ENCODE results near the gene SUN2. TPM values are rescaled to one million over a fixed set of nuclear protein-coding genes. Genes with fewer than 3 reads are reported as not detected.

SUN2 gene
- total and polyA plus RNA-seq, 9 of the 15 experiments (the other 6 are each of a cell fraction or from before 2014, with no cell fraction given), result 0.11 to 42.6 (median 16.7) TPM

DNA sequence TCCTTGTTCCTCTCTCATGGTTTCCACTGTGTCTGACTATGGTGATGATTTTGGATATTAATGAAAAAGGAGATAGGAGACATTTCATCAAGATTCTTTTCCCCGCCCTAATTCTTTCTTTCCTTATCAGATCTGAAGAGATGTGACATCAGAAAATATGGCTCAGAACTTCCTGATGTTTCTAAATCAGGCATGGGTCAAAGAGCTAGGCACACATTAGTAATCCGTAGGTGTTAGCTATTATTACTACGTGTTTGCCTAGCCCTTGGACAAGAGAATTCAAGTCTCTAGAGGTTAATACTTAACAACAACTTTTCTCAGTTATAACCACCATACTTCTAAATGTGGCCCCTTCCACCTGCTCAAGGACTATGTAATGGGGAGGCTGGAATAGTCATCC lies 60.9 kb downstream of the SUN2 start:
- FAIRE-seq (no peak), DNase-seq (ENCODE audit: extremely low read depth in 1 of 4, low spot score in 3 of 4) (no peak), ATAC-seq (no peak)
- Histone ChIP-seq H4K20me1 (replicated peaks; ENCODE audit: control insufficient read depth, insufficient read depth, low read length) (no peaks in the 10 kb centered on the region; the same call in 1 of the 2 replicates), H2AFZ (ENCODE audit: low read depth, low read length) (no peak overlapping the region), H3K36me3 (ENCODE audit: control insufficient read depth, insufficient read depth, low read length) (peaks cover 54% of the 10 kb centered on the region), H3K9me3 (replicated peaks; ENCODE audit: control insufficient read depth, insufficient read depth, low read depth, low read length) (no peaks in the 10 kb centered on the region), H3K27me3 (ENCODE audit: control insufficient read depth in 2 of 2, insufficient read depth in 2 of 2, low read length in 2 of 2) (no peaks in the 10 kb centered on the region), H3K4me1 (replicated peaks in 1 of 2; ENCODE audit: control insufficient read depth in 2 of 2, insufficient read depth in 2 of 2, low read length in 2 of 2) (peaks cover 23 to 41% of the 10 kb centered on the region in 2 experiments; a peak in 4 of 5 replicates), H3K4me3 (no peak overlapping the region), H3K9ac (ENCODE audit: insufficient read depth in 1 of 2, low read depth in 2 of 2, low read length in 2 of 2) (no peak overlapping the region), H3K79me2 (ENCODE audit: control insufficient read depth, insufficient read depth, low read length) (peaks cover 74% of the 10 kb centered on the region), H3K9me1 (ENCODE audit: control insufficient read depth, insufficient read depth, low read length) (peaks cover 3% of the 10 kb centered on the region), H3K4me2 (ENCODE audit: insufficient read depth, low read length) (no peak overlapping the region), H3K27ac (ENCODE audit: extremely low read depth, low read depth, low read length) (no peak overlapping the region)
- intact Hi-C loops (cut with micrococcal nuclease) (no loop called here), in situ Hi-C loops (cut with MboI) (no loop called here)
- ChIA-PET CTCF (ENCODE audit: low intra/inter-chr PET ratio) (no interaction called here), POLR2A (interaction anchor here (0.7 to 1.7 kb wide), 3 partner anchors 11 to 398 kb away, joined by 3 to 8 read pairs (median 4); partner anchors contain the start of genes GTPBP1 and TOMM22)
- 59% methylated on average over 3 of the region's 3 CpGs for WGBS (ENCODE audit: insufficient coverage, low coverage, missing lambda C conversion rate)
- BruUV-seq (replicated peaks), result no TSS peak
- TF ChIP-seq ADNP (tag; IDR thresholded peaks at IDR 0.05) (no peak), E2F8 (IDR thresholded peaks at IDR 0.05; ENCODE audit: low read depth, partially characterized antibody) (no peak), ZNF436 (CRISPR knock-in tag; IDR thresholded peaks at IDR 0.05) (no peak), NCOA6 (IDR thresholded peaks at IDR 0.05) (no peak), DMBX1 (CRISPR knock-in tag; IDR thresholded peaks at IDR 0.05; ENCODE audit: borderline replicate concordance) (no peak)
- TF ChIP-seq, protein P1, sequence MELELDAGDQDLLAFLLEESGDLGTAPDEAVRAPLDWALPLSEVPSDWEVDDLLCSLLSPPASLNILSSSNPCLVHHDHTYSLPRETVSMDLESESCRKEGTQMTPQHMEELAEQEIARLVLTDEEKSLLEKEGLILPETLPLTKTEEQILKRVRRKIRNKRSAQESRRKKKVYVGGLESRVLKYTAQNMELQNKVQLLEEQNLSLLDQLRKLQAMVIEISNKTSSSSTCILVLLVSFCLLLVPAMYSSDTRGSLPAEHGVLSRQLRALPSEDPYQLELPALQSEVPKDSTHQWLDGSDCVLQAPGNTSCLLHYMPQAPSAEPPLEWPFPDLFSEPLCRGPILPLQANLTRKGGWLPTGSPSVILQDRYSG (tag; conservative IDR thresholded peaks at IDR 0.05; ENCODE audit: low read depth), result no peak
- TF ChIP-seq, protein P2, sequence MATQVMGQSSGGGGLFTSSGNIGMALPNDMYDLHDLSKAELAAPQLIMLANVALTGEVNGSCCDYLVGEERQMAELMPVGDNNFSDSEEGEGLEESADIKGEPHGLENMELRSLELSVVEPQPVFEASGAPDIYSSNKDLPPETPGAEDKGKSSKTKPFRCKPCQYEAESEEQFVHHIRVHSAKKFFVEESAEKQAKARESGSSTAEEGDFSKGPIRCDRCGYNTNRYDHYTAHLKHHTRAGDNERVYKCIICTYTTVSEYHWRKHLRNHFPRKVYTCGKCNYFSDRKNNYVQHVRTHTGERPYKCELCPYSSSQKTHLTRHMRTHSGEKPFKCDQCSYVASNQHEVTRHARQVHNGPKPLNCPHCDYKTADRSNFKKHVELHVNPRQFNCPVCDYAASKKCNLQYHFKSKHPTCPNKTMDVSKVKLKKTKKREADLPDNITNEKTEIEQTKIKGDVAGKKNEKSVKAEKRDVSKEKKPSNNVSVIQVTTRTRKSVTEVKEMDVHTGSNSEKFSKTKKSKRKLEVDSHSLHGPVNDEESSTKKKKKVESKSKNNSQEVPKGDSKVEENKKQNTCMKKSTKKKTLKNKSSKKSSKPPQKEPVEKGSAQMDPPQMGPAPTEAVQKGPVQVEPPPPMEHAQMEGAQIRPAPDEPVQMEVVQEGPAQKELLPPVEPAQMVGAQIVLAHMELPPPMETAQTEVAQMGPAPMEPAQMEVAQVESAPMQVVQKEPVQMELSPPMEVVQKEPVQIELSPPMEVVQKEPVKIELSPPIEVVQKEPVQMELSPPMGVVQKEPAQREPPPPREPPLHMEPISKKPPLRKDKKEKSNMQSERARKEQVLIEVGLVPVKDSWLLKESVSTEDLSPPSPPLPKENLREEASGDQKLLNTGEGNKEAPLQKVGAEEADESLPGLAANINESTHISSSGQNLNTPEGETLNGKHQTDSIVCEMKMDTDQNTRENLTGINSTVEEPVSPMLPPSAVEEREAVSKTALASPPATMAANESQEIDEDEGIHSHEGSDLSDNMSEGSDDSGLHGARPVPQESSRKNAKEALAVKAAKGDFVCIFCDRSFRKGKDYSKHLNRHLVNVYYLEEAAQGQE (IDR thresholded peaks at IDR 0.05; ENCODE audit: borderline replicate concordance), result no peak
- TF ChIP-seq, protein P2 (CRISPR knock-in tag; IDR thresholded peaks at IDR 0.05; ENCODE audit: low read depth), result no peak
- TF ChIP-seq, protein P3, sequence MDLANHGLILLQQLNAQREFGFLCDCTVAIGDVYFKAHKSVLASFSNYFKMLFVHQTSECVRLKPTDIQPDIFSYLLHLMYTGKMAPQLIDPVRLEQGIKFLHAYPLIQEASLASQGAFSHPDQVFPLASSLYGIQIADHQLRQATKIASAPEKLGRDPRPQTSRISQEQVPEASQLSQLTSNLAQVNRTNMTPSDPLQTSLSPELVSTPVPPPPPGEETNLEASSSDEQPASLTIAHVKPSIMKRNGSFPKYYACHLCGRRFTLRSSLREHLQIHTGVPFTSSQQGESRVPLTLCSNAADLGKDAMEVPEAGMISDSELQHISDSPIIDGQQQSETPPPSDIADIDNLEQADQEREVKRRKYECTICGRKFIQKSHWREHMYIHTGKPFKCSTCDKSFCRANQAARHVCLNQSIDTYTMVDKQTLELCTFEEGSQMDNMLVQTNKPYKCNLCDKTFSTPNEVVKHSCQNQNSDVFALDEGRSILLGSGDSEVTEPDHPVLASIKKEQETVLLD (IDR thresholded peaks at IDR 0.05), result no peak
